Gastroesophageal sphincter (tissue), 4 donors: Measurements from ENCODE around the gene MICALL2. TPM values are rescaled to one million over a fixed set of nuclear protein-coding genes. Genes with fewer than 3 reads are reported as not detected.

ENCODE experiments used
- ATAC-seq: fragments of 150-250 bp; one replicate; pipeline ENCODE4 v1.9.1; 2016; ENCODE audit warnings: mild to moderate bottlenecking, moderate library complexity
- H3K27ac ChIP-seq, 4 donors: fragments of 200-600 bp; sonication (generic) in 3 of 4; 1 replicate in 3 of 4; 2 replicates in 1 of 4; pipeline ENCODE4 v1.5.1; 2016 to 2019
- H3K27me3 ChIP-seq: fragments of 200-600 bp; sonication (generic); one replicate; pipeline ENCODE4 v1.5.1; 2019
- H3K36me3 ChIP-seq, 2 donors: fragments of 200-600 bp; sonication (generic); one replicate each; pipeline ENCODE4 v1.5.1; 2019; ENCODE audit warnings: control low read depth in 1 of 2
- H3K4me1 ChIP-seq, 3 donors: fragments of 200-600 bp; sonication (generic); 1 replicate in 2 of 3; 2 replicates in 1 of 3; pipeline ENCODE4 v1.5.1; 2016 to 2019; ENCODE audit warnings: control low read depth in 2 of 3
- H3K4me3 ChIP-seq, 2 donors: fragments of 200-600 bp; sonication (generic); one replicate each; pipeline ENCODE4 v1.5.1; 2019; ENCODE audit warnings: mild to moderate bottlenecking in 1 of 2, moderate library complexity in 1 of 2
- H3K9me3 ChIP-seq, 3 donors: fragments of 200-600 bp; sonication (generic); one replicate each; pipeline ENCODE4 v1.5.1; 2017 to 2019; ENCODE audit warnings: control low read depth in 2 of 3
- EP300 ChIP-seq: sonication (generic); formaldehyde crosslinking; IDR thresholded peaks from one replicate; pipeline ENCODE4 v1.6.1; 2017; ENCODE audit warnings: antibody characterized with exemption, mild to moderate bottlenecking
- POLR2A ChIP-seq, 2 donors: fragments of 450-650 bp; IDR thresholded peaks; one replicate each; pipeline ENCODE4 v1.6.1; 2017; ENCODE audit warnings: antibody characterized with exemption in 2 of 2, mild to moderate bottlenecking in 2 of 2, moderate library complexity in 1 of 2
- POLR2AphosphoS5 ChIP-seq: sonication (generic); formaldehyde crosslinking; IDR thresholded peaks from one replicate; pipeline ENCODE4 v1.6.1; 2017; ENCODE audit warnings: antibody characterized with exemption
- WGBS, 2 donors: methylation state at CpG; one replicate each; pipeline ENCODE4 v1.1.5; 2018; ENCODE audit warnings: low coverage in 1 of 2; 5-methylcytosine and 5-hydroxymethylcytosine counted together
- total RNA-seq, 4 donors: library from RNA; depleted of rRNA; stranded (reverse); fragments of >200 nt; gene quantifications; one replicate each; pipeline ENCODE4 v1.1.0, GENCODE V29; 2016
- TF ChIP-seq, protein P1 (sequence below), 4 experiments: fragments of 200-600 bp in 2 of 4; fragments of 450-650 bp in 2 of 4; sonication (generic) in 1 of 4; IDR thresholded peaks; one replicate each; pipeline ENCODE4 v1.5.1; 2017 to 2019; ENCODE audit warnings: antibody characterized with exemption in 4 of 4, mild to moderate bottlenecking in 2 of 4, moderate library complexity in 2 of 4

MICALL2 gene
- total RNA-seq, 4 donors from 2014 or later = 6.6 to 19.5 (median 15.0) TPM

DNA sequence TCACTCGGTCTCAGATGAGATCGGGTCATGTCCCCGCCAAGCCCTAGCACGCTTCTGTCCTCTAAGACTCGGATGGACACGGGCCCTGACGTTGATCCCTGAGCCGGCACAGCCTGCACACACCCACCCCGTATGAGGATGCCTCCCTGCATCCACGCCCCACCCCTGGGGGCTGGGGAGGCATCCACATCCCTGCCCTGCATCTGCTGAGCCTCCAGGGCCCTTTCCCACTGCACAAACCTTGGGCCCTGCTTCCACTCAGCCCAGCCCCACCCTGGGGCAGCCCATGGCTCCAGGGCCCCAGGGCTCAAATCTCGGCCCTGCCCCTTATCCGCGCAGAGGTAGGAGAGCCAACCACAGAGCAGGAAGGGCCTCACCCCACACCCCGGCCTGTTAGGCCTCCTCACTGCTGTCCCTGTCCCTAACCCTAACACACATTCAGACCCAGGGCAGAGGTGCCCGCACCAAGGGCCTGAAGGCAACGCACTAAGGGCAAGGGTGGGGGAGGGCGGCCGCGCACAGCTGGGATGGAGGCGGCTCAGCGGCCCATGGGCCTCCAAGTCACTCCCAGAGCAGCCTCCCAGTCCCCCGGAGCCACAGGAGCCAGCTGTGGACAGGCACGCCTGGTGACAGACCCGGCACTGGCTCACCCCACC lies 9.5 kb upstream of the MICALL2 start:
- peaks cover 0 to 56% of the 10 kb centered on the region in 2 donors for H3K36me3 ChIP-seq
- peaks cover 0 to 33% (median 16%) of the 10 kb centered on the region in 3 donors for H3K4me1 ChIP-seq
- H3K27ac ChIP-seq = peak overlapping the region in 1 of 4 donors; percentile 80
- H3K27me3 ChIP-seq = no peaks in the 10 kb centered on the region
- ATAC-seq = no peak
- no peaks in the 10 kb centered on the region for H3K9me3 ChIP-seq
- no peak overlapping the region for H3K4me3 ChIP-seq
- TF ChIP-seq, protein P1, sequence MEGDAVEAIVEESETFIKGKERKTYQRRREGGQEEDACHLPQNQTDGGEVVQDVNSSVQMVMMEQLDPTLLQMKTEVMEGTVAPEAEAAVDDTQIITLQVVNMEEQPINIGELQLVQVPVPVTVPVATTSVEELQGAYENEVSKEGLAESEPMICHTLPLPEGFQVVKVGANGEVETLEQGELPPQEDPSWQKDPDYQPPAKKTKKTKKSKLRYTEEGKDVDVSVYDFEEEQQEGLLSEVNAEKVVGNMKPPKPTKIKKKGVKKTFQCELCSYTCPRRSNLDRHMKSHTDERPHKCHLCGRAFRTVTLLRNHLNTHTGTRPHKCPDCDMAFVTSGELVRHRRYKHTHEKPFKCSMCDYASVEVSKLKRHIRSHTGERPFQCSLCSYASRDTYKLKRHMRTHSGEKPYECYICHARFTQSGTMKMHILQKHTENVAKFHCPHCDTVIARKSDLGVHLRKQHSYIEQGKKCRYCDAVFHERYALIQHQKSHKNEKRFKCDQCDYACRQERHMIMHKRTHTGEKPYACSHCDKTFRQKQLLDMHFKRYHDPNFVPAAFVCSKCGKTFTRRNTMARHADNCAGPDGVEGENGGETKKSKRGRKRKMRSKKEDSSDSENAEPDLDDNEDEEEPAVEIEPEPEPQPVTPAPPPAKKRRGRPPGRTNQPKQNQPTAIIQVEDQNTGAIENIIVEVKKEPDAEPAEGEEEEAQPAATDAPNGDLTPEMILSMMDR (IDR thresholded peaks at IDR 0.05) = no peak
- TF ChIP-seq POLR2A (IDR thresholded peaks at IDR 0.05) = no peak
- no peak for TF ChIP-seq POLR2AphosphoS5
- no CpG with 5 or more reads among the region's 24 CpGs for WGBS, 2 donors

DNA sequence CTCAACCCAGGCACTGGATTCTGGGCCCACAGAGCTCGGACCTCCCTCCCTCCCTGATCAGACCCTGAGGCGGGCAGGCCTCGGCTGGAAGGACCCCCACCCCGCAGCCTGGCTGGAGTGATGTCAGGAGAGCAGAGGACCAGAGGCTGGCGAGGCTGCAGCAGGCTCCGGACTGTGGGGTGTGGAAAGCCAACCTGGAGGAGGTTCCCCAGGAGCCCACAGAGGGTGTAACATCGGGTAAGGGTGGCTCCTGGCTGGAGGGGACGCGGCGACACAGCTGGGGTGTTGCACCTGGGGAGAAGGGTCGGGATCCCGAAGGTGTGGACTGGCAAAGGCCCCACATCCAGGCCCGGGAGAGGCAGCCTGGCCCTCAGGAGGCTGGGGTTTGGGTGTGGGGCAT lies 8.9 kb upstream of the MICALL2 start:
- Histone ChIP-seq H3K4me1 (peaks cover 0 to 37% (median 15%) of the 10 kb centered on the region in 3 donors), H3K4me3 (no peak overlapping the region), H3K27ac (peak overlapping the region in 3 of 4 donors; percentile 80 to 89 (median 82)), H3K36me3 (peaks cover 0 to 50% of the 10 kb centered on the region in 2 donors), H3K27me3 (no peaks in the 10 kb centered on the region), H3K9me3 (no peaks in the 10 kb centered on the region)
- TF ChIP-seq POLR2AphosphoS5 = no peak
- no peak for TF ChIP-seq POLR2A (IDR thresholded peaks at IDR 0.05)
- TF ChIP-seq EP300 = no peak
- TF ChIP-seq, protein P1 (IDR thresholded peaks at IDR 0.05) = no peak
- WGBS, 2 donors = 67% methylated on average over 1 of the region's 13 CpGs; no CpG with 5 or more reads in 1 of the 2 donors
- no peak for ATAC-seq

DNA sequence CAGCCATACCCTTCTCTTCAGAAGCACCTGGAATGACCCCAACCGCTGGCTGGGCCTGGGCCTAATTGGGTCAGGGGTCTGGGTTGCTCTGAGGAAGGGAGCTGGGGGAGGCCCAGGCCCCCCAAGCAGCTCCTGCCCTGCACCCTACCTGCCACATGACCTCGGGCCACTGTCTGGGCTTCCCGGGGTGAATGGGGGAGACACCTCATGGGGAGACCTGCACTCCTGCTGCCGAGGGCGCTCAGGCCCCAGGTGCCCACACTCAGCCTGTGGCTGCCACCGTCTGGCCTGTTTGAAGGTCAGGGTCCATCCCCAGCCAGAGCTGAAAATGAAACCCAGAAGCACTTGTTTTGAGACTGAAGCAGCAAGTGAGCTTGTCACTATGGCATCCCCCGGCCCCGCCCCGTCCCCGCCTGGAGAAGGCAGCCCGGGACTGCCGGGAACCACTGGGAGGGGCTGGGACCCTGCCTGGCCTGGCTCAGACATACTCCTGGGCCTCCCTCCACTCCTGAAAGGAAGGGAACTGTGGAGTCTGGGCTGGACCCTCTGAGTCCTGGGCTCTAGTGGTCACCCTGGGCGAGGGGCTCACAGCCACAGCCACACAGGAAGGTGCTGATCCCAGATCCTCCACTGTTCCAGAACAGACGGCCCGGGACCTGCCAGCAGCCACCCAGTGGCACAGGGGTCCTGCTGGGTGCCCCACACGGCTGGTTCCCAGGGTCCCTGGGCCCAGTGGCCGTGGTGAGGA lies 7.4 kb upstream of the MICALL2 start:
- ATAC-seq = peak; percentile 85
- peak overlapping the region in 1 of 2 donors; percentile 3 for H3K4me3 ChIP-seq

DNA sequence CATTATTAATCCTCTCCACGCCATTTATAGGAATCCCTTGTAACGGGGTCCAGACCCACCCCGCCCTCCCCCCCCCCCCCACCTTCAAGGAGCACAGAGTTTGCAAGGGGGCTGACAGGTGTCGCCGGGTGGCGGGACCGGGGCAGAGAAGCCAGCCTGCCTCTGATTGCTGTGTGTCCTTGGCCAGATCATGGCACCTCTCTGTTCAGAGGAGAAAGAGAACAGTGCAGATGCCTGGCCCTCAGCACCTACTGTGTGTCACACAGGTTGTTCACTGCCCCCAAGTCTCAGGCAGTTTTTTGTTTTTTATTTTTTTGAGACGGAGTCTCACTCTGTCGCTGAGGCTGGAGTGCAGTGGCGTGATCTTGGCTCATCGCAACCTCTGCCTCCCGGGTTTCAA lies 5.4 kb upstream of the MICALL2 start:
- Histone ChIP-seq H3K36me3 (peaks cover 0 to 15% of the 10 kb centered on the region in 2 donors), H3K27ac (no peak overlapping the region), H3K4me3 (no peak overlapping the region), H3K27me3 (no peaks in the 10 kb centered on the region), H3K9me3 (no peaks in the 10 kb centered on the region), H3K4me1 (peaks cover 0 to 72% (median 34%) of the 10 kb centered on the region in 3 donors)
- TF ChIP-seq POLR2AphosphoS5 = no peak
- TF ChIP-seq, protein P1 (IDR thresholded peaks at IDR 0.05) = no peak
- TF ChIP-seq EP300 = no peak
- TF ChIP-seq POLR2A (IDR thresholded peaks at IDR 0.05) = no peak
- 17 to 62% methylated on average over 1 to 10 of the region's 12 CpGs for WGBS, 2 donors
- no peak for ATAC-seq

More for the DNA sequence above, 7.4 kb upstream of the MICALL2 start:
- H3K27me3 ChIP-seq = no peaks in the 10 kb centered on the region
- H3K4me1 ChIP-seq = peaks cover 0 to 52% (median 17%) of the 10 kb centered on the region in 3 donors
- TF ChIP-seq, protein P1 (IDR thresholded peaks at IDR 0.05) = no peak
- TF ChIP-seq POLR2AphosphoS5 = peak; percentile 86
- no CpG with 5 or more reads among the region's 17 CpGs for WGBS, 2 donors
- H3K9me3 ChIP-seq = no peaks in the 10 kb centered on the region
- H3K27ac ChIP-seq = peak overlapping the region; percentile 40 to 89 (median 81)
- H3K36me3 ChIP-seq = peaks cover 0 to 35% of the 10 kb centered on the region in 2 donors
